HG02763 (cell line): ENCODE measurements around the gene SERPING1.

ENCODE experiments used
- ATAC-seq: cut with Tn5 transposase; IDR thresholded peaks from one replicate; pipeline ENCODE4 v1.9.1; 2021; ENCODE audit warnings: mild to moderate bottlenecking, moderate library complexity; ENCODE audit not compliant: unreplicated experiment

SERPING1 gene

DNA sequence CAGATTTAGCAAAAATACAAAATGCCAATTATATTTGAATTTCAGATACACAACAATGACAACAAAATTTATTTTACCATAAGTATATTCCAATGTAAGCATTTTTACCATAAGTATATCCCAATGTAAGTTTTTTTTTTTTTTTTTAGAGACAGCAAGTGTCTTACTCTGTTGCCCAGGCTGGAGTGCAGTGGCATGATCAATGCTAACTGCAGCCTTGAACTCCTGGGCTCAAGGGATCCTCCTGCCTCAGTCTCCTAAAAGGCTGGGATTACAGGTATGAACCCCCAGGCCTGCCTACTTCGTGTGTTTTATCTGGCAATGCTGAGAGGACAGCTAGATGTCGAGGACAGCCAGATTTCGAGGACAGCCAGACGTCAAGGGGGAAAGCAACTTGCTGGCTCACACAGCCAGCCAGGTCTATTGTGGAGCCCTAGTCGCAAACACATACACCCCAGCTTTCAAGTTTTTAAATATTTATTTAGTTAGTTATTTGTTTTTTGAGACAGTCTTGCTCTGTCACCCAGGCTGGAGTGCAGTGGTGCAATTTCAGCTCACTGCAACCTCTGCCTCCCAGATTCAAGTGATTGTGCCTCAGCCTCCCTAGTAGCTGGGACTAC lies 1.1 kb upstream of the SERPING1 start:
- no peak for ATAC-seq

DNA sequence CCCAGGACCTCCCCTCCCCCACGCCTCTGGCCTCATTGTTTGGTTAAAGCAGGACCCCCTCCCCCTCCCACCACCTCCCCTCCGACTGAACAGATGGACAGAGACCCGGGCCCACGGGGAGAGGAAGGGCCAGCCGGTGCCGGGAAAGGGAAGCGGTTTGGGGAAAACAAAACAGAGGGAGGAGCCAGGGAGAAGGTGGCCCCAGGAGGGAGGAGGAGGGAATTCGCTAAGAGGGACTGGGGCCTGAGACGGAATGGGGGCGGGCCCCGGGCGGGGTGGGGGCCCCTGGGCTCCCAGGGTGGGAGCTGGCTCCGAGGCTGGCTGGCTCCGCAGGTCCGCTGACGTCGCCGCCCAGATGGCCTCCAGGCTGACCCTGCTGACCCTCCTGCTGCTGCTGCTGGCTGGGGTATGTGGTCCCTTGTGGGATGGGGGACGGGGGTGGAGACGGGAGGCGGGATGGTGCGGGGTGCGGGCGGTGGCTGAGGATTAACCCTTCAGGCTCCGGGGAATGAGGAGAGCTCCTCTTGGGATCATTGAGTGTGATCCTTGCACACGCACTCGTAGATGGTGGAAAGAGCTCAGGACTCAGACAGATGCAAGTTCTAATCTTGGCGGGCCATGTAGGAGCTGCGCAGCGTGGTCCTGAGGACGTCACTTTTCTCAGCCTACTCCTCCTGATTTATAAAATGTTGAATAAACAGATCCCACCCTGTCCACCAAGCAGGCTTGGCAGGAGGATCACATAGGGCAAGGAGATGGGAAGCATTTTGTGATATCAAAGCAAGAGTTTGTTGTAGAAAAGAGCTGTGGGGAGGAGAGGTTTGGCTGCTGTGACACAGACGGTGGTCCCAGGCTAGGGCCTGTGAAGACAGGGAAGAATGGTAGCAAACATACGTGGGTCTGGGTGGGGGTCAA lies 688 bp downstream of the SERPING1 start:
- ATAC-seq, result no peak

DNA sequence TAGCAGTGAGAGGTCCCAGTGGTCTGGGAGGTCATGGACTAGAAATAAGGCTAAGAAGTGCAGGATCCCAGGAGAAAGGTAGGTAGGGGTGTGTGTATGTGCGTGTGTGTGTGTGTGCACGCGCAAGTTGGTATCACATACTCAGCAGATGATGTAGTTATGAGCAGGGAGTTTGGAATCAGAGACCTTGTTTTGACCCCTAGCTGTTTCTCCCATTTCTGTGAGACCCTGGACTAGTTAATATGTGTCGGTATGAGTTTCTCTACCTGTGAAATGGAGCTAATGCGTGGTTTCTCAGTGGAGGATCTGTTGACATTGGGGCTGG lies 1.3 kb downstream of the SERPING1 start:
- ATAC-seq, result no peak

DNA sequence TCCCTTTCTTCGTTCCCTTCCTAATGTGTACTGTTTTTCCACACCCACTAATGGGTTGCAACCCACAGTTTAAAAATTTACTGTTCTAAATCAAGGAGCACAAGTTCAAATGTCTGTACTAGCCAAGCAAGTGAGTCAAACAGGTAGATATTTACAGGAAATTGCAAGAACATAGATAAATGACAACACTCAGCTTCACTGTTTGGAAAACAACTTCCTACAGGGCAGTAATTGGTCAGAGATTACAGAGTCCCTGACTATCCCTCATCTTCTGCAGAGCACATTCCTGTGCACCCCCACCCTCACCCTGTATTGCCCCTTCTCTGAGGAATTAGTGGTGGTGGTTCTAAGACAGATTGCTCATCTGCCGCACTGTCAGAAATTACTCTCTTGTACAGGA lies 1.9 kb downstream of the SERPING1 start:
- ATAC-seq, result no peak

DNA sequence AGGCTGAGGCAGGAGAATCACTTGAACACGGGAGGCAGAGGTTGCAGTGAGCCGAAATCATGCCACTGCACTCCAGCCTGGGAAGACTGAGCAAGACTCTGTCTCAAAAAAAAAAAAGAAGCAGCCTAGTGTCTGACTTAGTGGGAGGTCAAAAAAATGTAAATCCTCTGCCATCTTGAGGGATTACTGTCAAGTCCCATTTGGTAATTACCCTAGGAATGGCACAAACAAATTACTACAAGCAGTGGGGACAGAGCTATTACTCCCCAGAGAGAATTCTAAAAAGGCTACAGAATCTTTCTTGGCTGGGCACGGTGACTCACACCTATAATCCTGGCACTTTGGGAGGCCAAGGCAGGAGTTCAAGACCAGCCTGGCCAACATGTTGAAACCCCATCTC lies 3.8 kb downstream of the SERPING1 start:
- ATAC-seq, result no peak

DNA sequence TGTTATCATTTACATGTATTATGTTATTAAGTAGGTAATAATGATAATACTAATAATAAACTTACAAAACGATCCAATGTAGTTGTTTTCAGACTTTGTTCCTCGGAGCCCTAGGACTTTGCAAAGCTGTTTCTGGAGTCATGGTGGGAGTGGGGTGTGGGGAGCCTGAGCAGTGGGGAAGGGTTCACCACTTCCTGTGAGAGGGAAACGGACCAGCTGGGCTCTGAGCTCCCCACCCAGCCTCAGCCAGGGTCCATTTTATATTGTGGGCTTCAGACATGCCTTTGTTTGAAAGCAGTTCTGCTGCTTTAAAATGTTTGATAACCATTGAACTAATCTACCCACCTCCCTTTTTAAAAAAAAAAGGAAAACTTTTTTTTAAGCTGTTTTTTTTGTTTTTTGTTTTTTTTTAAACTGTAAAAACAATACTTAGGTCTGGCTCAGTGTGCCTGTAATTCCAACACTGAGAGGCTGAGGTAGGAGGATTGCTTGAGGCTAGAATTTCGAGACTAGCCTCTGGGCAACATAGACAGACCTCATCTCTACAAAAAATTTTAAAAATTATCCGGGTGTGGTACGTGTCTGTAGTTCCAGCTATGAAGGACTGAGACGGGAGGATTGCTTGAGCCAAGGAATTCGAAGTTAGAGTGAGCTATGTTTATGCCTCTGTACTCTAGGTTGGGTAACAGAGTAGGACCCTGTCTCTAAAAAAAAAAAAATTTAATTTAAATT lies 7.0 kb downstream of the SERPING1 start:
- no peak for ATAC-seq

DNA sequence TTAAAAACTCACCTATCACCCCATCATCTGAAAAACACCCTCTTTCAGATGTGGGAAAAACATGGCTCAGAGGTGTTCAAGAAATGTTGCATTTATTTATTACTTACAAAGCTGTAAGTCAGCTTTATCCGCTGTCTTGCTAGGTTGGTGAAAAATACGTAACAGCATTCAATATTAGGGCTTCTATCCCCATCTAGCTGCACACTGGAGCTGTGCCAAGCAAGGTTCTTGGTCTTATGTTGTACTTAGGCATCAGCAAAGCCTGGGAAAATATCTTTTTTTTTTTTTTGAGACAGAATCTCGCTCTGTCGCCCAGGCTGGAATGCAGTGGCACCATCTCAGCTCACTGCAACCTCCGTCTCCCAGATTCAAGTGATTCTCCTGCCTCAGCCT lies 7.5 kb downstream of the SERPING1 start:
- no peak for ATAC-seq

DNA sequence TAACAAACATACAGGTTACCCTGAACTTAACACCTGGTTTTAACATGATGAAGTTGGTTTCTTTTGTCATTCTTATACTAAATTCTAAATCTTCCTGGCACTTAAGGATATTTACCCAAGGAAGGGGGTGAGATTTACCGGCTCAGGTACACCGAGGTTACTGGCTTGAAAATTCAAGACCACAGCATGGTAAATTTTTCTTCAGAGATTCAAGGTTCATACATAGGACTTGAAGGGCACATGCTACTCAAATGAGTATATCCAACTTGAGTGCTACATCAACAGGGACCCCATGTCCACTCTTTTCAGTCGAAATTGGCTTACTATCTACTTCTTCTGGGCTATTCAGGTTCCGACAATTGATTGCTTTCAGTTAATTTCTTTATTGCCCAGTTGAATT lies 12.7 kb downstream of the SERPING1 start:
- ATAC-seq, result no peak

DNA sequence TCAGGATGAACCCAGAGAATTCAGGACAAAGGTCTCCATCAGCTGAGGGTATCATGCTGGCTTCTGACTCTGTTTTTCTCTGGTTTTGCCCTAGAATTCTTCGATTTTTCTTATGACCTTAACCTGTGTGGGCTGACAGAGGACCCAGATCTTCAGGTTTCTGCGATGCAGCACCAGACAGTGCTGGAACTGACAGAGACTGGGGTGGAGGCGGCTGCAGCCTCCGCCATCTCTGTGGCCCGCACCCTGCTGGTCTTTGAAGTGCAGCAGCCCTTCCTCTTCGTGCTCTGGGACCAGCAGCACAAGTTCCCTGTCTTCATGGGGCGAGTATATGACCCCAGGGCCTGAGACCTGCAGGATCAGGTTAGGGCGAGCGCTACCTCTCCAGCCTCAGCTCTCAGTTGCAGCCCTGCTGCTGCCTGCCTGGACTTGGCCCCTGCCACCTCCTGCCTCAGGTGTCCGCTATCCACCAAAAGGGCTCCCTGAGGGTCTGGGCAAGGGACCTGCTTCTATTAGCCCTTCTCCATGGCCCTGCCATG lies 16.8 kb downstream of the SERPING1 start:
- no peak for ATAC-seq

DNA sequence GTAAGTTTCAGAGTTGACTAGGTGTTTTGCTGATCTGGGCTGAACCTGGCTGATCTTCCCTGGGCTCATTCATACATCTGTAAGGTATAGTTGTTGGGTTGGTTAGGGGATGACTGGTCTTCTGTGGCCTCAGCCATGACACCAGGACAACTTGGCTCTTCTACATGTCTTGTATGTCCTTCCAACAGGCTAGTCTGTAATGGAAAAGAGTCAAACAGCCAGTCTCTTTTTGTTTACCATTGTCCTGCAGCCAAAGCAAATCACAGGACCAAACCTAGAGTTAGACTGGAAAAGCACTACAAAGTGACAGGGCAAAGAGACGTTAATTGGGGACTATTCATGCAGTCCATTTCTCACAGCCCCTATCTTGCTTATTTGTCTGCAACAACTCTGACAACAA lies 17.8 kb downstream of the SERPING1 start:
- no peak for ATAC-seq

DNA sequence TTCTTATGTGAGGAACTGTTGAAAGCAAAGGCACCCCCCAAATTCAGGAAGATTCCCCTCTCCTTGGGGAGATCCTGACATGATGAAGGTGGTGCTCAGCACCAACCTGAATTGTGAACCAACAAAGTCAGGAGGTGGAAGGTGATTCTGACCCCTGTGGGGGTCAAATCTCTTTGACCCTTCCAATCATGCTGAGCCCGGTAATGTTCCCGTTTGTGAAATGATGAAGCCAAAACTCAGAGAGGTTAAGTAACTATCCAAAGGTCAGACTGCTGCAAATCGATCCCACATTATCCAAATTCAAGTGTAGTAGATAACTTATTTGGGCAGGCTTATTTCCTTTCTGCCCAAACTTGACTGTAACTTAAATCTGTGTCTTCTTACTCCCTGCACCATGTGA lies 19.1 kb downstream of the SERPING1 start:
- ATAC-seq, result no peak

DNA sequence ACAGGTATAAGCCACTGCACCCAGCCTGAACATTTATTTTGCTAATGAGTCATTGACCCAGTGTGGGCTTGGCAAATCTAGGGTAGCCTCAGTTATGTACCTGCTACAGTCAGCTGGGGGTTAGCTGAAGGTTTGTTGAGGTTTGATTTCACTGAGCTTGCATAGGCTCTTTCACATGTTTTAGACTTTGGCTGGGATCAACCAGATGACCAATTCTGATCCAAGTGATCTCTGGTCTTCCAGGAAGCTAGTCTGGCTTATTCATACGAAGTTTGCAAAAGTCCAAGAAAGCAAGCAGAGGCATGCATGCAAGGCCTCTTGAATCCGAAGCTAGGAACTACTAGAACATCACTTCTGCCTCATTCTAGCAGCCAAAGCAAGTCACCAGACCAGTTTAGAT lies 21.0 kb downstream of the SERPING1 start:
- ATAC-seq, result no peak

DNA sequence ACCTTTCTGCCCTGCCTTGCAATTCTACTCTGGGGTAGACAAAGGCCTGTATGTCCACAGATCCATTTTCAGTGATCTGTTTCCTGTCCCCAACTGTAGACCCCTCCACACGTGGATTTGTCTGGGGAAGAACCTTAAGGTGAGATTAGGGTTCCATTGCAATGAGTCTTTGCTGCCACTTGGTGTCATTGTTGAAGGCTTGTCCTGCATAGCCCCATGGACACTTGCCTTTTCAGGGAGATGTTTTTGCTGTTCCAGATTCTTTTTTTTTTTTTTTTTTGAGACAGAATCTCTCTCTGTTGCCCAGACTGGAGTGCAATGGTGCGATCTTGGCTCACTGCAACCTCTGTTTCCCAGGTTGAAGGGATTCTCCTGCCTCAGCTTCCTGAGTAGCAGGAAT lies 21.8 kb downstream of the SERPING1 start:
- no peak for ATAC-seq

DNA sequence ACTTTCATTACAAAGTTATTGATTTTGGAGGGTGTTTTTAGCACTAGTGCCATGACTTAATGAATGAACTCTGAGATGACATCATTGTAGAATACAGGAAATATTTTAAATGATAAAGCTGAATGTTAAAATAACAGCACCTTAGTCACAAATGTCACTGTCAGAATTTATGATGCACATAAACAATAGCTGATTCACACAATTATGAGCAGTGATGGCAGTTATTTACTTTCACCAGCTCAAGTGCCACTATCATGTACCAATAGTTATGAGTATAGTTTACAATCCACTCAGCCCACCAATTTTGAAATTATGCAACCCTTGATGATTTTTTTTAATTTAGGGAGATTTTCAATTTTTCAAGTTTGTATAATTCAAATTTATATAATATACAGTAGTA lies 23.0 kb downstream of the SERPING1 start:
- ATAC-seq, result no peak

DNA sequence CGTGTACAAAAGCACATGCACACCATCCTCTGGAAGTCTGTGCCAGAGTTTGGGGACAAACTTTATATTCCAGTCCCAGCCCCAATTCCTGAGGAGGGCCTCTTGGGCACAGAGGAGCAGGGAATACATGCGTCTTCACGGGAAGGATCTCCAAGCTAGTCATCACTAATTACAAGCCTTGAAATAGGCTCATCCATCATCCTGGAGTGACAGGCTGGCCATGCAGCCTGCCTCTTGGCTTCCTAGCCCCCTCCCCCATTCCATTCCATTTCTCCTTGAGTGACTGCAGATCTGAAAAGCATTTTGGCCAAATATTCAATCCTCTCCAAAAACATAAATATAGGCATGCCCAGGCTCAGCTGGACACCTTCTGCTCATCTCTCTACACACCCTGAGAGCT lies 24.8 kb downstream of the SERPING1 start:
- ATAC-seq, result no peak

DNA sequence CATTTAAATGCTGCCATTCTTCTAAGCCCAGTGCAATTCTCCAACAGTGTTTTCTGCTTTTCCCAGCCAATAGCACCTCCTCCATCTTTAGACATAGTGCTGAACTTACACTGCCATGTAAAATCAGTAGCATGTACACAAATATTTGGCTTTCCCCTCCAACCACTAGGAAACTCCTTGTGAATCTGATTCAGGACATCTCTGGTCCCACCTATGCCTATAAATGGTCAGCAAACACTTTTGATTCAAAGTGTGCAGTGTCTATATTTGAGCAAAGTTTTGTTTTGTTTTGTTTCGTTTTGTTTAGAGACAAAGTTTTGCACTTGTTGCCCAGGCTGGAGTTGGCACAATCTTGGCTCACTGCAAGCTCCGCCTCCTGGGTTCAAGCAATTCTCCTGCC lies 27.4 kb downstream of the SERPING1 start:
- ATAC-seq, result no peak

DNA sequence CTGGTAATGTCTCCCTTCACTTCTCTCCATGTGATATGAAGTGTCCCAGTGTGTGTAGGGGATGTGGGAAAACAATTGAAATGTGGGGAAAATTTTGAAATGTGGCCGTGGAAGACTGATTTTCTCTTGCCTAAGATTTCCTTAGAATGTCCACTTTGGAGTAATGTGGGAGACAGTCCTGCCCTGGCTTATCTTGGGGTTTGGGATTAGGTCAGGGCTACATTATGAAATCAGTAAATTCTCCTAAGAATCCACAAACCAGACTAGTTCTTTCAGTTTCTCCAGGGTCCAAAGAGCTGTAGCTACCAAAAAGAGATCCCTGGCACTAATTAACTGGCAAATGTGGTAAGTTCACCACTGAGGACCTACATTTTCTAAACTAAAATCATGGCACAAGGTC lies 29.4 kb downstream of the SERPING1 start:
- no peak for ATAC-seq

DNA sequence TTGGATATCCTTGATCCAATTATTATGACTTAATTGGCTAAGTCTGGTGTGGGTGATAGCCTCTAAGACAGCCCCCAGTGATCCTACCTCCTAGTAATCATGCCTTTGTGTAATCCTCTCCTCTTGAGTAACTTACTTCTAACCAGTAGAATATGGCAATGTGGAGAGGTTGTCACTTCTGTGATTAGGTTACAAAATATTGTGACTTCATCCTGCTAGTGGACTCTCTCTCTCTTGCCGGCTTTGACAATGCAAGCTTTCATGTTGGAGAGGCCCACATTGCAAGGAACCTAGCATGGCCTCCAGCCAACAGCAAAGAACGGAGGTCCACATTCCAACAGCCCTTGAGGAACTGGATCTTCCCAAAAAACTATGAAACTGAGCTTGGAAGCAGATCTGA lies 32.7 kb downstream of the SERPING1 start:
- no peak for ATAC-seq

DNA sequence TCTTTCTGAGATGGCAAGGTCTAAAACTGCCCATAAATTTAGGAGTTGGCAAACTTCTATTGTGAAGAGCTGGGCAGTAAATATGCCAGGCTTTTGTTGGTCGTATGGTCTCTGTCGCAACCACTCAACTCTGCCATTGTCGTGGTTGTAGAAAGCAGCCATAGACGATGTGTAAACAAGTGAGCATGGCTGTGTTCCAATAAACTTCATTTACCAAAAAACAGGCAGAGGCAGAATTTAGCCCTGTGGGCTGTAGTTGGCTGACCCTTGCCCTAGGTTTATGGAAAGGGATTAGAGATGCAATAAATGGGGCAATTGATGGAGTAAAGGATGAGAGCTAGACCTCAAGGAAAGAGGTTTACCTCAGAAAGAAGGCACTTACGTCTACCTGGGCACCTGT lies 34.6 kb downstream of the SERPING1 start:
- ATAC-seq, result no peak

DNA sequence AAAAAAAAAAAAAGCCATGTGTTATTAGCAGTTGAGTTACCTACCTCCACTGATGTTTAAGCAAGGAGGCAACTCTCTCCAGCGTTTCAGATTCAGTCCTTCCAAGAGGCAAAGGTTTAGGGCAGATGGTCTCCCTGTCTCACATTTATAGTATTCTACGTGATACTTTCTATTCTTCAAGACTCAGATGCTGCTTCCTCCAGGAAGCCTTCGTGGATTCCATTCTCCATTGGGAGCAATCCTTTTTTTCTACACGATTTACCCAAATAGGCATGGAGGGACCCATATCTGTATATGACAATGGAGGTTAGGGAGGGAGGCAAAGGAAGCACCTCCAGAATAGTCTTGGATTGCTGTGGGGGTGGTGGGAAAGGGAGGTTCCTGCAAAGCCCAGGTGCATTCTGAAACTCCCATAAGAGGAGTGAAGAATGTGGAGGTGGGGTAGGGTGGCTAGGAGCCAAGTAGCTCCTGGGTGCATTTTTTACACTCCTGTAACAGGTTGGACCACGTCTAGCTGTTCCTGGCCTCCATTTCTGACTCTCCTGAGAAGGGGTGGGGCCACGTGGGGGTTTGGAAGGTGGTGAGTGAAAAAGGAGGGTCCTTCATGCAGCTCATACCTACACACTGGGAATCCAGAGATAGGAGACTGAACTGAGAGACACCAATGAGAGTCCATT lies 36.0 kb downstream of the SERPING1 start:
- no peak for ATAC-seq

DNA sequence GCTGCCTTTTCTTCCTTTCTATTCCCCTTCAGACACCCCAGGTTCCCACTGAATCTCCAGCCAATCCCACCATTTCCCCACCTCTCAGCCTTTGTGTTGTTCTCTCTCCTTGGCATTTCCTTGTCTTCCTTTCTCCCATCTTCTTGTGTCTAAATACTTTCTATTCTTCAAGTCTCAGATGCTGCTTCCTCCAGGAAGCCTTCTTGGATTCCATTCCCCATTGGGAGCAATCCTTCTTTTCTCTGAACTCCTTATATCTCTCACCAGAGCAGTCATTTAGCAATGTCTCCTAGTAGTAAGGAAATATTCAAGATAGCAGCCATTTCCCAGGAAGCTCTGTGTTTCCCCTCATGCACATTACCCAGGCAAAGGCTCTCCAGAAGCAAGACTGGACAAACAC lies 36.8 kb downstream of the SERPING1 start:
- no peak for ATAC-seq
